HCT116 (cell line): Measurements from ENCODE around the gene NDC1. TPM values are rescaled to one million over a fixed set of nuclear protein-coding genes. Genes with fewer than 3 reads are reported as not detected.

Experiments
- ATAC-seq: fragments of 200-7000 bp; cut with Tn5 transposase; 2 replicates; pipeline ENCODE4 v1.9.1; 2020; ENCODE audit warnings: mild to moderate bottlenecking, moderate library complexity
- BruUV-seq: library from RNA; stranded (reverse); fragments of 400-500 nt; replicated peaks from 2 replicates; lab custom pipeline; 2021; lab: Mats Ljungman, UMichigan
- CTCF ChIA-PET: fragments of 300-600 bp; sonication (Branson Sonifier 250); formaldehyde crosslinking; loops from one replicate; lab custom pipeline; 2021; ENCODE audit warnings: antibody characterized with exemption; lab: Charles Lee
- POLR2A ChIA-PET: fragments of 300-600, 350-600 bp; sonication (Branson Sonifier 250); formaldehyde crosslinking; loops from one replicate; lab custom pipeline; 2021; ENCODE audit warnings: antibody characterized with exemption; lab: Charles Lee
- RAD21 ChIA-PET, 2 experiments: fragments of 300-600 bp; sonication (Branson Sonifier 250); formaldehyde crosslinking; loops; one replicate each; lab custom pipeline; 2023; ENCODE audit warnings: low total read pairs in 2 of 2; ENCODE audit not compliant: uncharacterized antibody in 2 of 2, unreplicated experiment in 2 of 2, low non-redundant PET in 1 of 2; lab: Charles Lee
- DNase-seq: peaks from one replicate; pipeline ENCODE4 v3.0.0-alpha.2; 2010; ENCODE audit warnings: low read depth, low spot score
- H2AFZ ChIP-seq: fragments of 200-600 bp; shearing (Covaris generic), sonication (generic); 2 replicates; pipeline ENCODE4 v1.6.1; 2017; ENCODE audit warnings: low read depth, mixed run types, mixed read lengths, antibody characterized with exemption, low read length; ENCODE audit not compliant: poor library complexity, severe bottlenecking
- H3K27ac ChIP-seq: 2 replicates; pipeline ENCODE4 v1.5.1; 2012; ENCODE audit warnings: low read depth, low read length
- H3K27me3 ChIP-seq: fragments of 200-600 bp; sonication (generic); 2 replicates; pipeline ENCODE4 v1.6.1; 2016; ENCODE audit warnings: mixed run types, low read length, mixed read lengths; ENCODE audit not compliant: insufficient read depth
- H3K36me3 ChIP-seq, 2 experiments: fragments of 200-500 bp in 1 of 2; fragments of 200-600 bp in 1 of 2; sonication (Bioruptor generic) in 1 of 2; sonication (generic) in 1 of 2; 2 replicates each; pipeline versions ENCODE4 v1.5.1 to v1.6.1; 2014 to 2016; ENCODE audit warnings: low read length in 2 of 2, inconsistent platforms in 1 of 2, mixed read lengths in 1 of 2, mixed run types in 1 of 2; ENCODE audit not compliant: insufficient read depth in 2 of 2, control insufficient read depth in 1 of 2
- H3K4me1 ChIP-seq, 2 experiments: fragments of 200-600 bp in 1 of 2; sonication (generic) in 1 of 2; 2 replicates each; pipeline versions ENCODE4 v1.5.1 to v1.6.1; 2012 to 2017; ENCODE audit warnings: low read length in 2 of 2, inconsistent platforms in 1 of 2, mild to moderate bottlenecking in 1 of 2, mixed read lengths in 1 of 2, mixed run types in 1 of 2, moderate library complexity in 1 of 2; ENCODE audit not compliant: insufficient read depth in 2 of 2, control insufficient read depth in 1 of 2
- H3K4me2 ChIP-seq: fragments of 200-600 bp; sonication (generic); 2 replicates; pipeline ENCODE4 v1.6.1; 2017; ENCODE audit warnings: mixed run types, low read length, mixed read lengths
- H3K4me3 ChIP-seq, 2 experiments: fragments of 200-600 bp in 1 of 2; sonication (generic) in 1 of 2; replicated peaks in 1 of 2; 2 replicates each; pipeline ENCODE4 v1.5.1; 2011 to 2016; ENCODE audit warnings: low read length in 2 of 2, control low read depth in 1 of 2, low read depth in 1 of 2, mild to moderate bottlenecking in 1 of 2, mixed read lengths in 1 of 2, mixed run types in 1 of 2
- H3K79me2 ChIP-seq: fragments of 200-600 bp; sonication (generic); 2 replicates; pipeline ENCODE4 v1.6.1; 2017; ENCODE audit warnings: mild to moderate bottlenecking, mixed run types, low read length, moderate library complexity, mixed read lengths; ENCODE audit not compliant: insufficient read depth
- H3K9ac ChIP-seq: fragments of 200-600 bp; sonication (generic); 2 replicates; pipeline ENCODE4 v1.6.1; 2016; ENCODE audit warnings: low read length, mixed read lengths
- H3K9me2 ChIP-seq: fragments of 200-600 bp; sonication (generic), shearing (Covaris generic); 2 replicates; pipeline ENCODE4 v1.6.1; 2017; ENCODE audit warnings: mixed run types, mild to moderate bottlenecking, moderate library complexity; ENCODE audit not compliant: insufficient read depth
- H3K9me3 ChIP-seq, 2 experiments: fragments of 200-500 bp in 1 of 2; fragments of 200-600 bp in 1 of 2; sonication (Bioruptor generic) in 1 of 2; sonication (generic) in 1 of 2; 2 replicates each; pipeline ENCODE4 v1.6.1; 2014 to 2017; ENCODE audit warnings: low read length in 2 of 2, mixed read lengths in 2 of 2, inconsistent platforms in 1 of 2, low read depth in 1 of 2, mild to moderate bottlenecking in 1 of 2, mixed run types in 1 of 2, moderate library complexity in 1 of 2; ENCODE audit not compliant: control insufficient read depth in 1 of 2, insufficient read depth in 1 of 2
- H4K20me1 ChIP-seq: fragments of 200-600 bp; sonication (generic), shearing (Covaris generic); 2 replicates; pipeline ENCODE4 v1.6.1; 2017; ENCODE audit warnings: mixed run types, mild to moderate bottlenecking, moderate library complexity; ENCODE audit not compliant: insufficient read depth
- ATF3 ChIP-seq: IDR thresholded peaks from 2 replicates; pipeline ENCODE4 v1.6.1; 2012
- CTCF ChIP-seq, 3 experiments: fragments of 200-600 bp in 1 of 3; sonication (generic) in 1 of 3; IDR thresholded peaks in 2 of 3; conservative IDR thresholded peaks in 1 of 3; 2 replicates each; pipeline ENCODE4 v1.5.1; 2012 to 2017; ENCODE audit warnings: low read depth in 2 of 3, low read length in 2 of 3, antibody characterized with exemption in 1 of 3, borderline replicate concordance in 1 of 3, control low read depth in 1 of 3, mild to moderate bottlenecking in 1 of 3, mixed read lengths in 1 of 3, mixed run types in 1 of 3, moderate library complexity in 1 of 3; ENCODE audit not compliant: insufficient read depth in 1 of 3
- EGR1 ChIP-seq: IDR thresholded peaks from 2 replicates; pipeline ENCODE4 v1.6.1; 2012; ENCODE audit warnings: low read depth
- EZH2 ChIP-seq: fragments of 200-600 bp; sonication (generic); IDR thresholded peaks from 2 replicates; pipeline ENCODE4 v1.6.1; 2017; ENCODE audit warnings: antibody characterized with exemption, mixed run types
- POLR2AphosphoS5 ChIP-seq: IDR thresholded peaks from 2 replicates; pipeline ENCODE4 v1.6.1; 2011; ENCODE audit warnings: mild to moderate bottlenecking, low read depth, low read length, moderate library complexity
- SP1 ChIP-seq: IDR thresholded peaks from 2 replicates; pipeline ENCODE4 v1.6.1; 2012; ENCODE audit warnings: low read depth
- SRF ChIP-seq: IDR thresholded peaks from 2 replicates; pipeline ENCODE4 v1.6.1; 2012; ENCODE audit warnings: low read depth
- YY1 ChIP-seq: IDR thresholded peaks from 2 replicates; pipeline ENCODE4 v1.6.1; 2011; ENCODE audit warnings: low read length, low read depth, moderate library complexity, mild to moderate bottlenecking; ENCODE audit not compliant: insufficient replicate concordance; ENCODE audit errors: extremely low read depth
- intact Hi-C: fragments of 100-400 bp; cut with micrococcal nuclease; formaldehyde crosslinking; loops from 2 replicates; pipeline ENCODE4 v1.10.0; 2022
- total RNA-seq: library from RNA; stranded (reverse); gene quantifications from one replicate; pipeline ENCODE4 v1.2.1, GENCODE V29; 2021; ENCODE audit not compliant: unreplicated experiment

NDC1 gene
- total RNA-seq, 1 experiment from 2014 or later, result 54.7 TPM

- H3K27me3 ChIP-seq, result peaks cover 13% of the 10 kb centered on the region; the same call in 1 of the 2 replicates
- H3K36me3 ChIP-seq, result no peaks in the 10 kb centered on the region
- no peak overlapping the region for H3K4me2 ChIP-seq
- DNase-seq (no peak), ATAC-seq (no peak)
- H3K4me1 ChIP-seq, result no peaks in the 10 kb centered on the region
- BruUV-seq, result no TSS peak
- H3K4me3 ChIP-seq, result no peak overlapping the region
- H3K79me2 ChIP-seq, result no peaks in the 10 kb centered on the region
- no peaks in the 10 kb centered on the region for H3K9me3 ChIP-seq
- no peak for TF ChIP-seq CTCF (IDR thresholded peaks at IDR 0.05 in 2 of 3, conservative IDR thresholded peaks at IDR 0.05 in 1 of 3; ENCODE audit: borderline replicate concordance in 1 of 3, insufficient read depth in 1 of 3, low read depth in 2 of 3, low read length in 2 of 3)
- TF ChIP-seq SP1, result no peak
- TF ChIP-seq ATF3, result no peak
- no peak for TF ChIP-seq SRF
- no peak for TF ChIP-seq POLR2AphosphoS5
- no peak for TF ChIP-seq YY1
- TF ChIP-seq EZH2, result no peak
- no peak for TF ChIP-seq EGR1
- no peak overlapping the region for H3K9ac ChIP-seq
- no peaks in the 10 kb centered on the region for H4K20me1 ChIP-seq
- H3K9me2 ChIP-seq, result no peaks in the 10 kb centered on the region
- CTCF ChIA-PET, result no interaction called here
- RAD21 ChIA-PET, result no interaction called here
- POLR2A ChIA-PET, result no interaction called here
- intact Hi-C loops, result no loop called here
- no peak overlapping the region for H2AFZ ChIP-seq
- no peak overlapping the region for H3K27ac ChIP-seq
Observed at GRCh38 chr1:53717025-53717804, 120.9 kb downstream of the NDC1 start.
